T-helper 1 cell treated with Interleukin-12 subunit alpha and Interleukin-12 subunit beta and Interleukin-4 antibody, amounts not matched to agents 30 μg/mL and 1 μg/mL, for 36 hours (primary cell): ENCODE results near the gene TENM4.
"Not testable (repeated sequence)": the region's sequence is repeated elsewhere in the genome, so short reads cannot be mapped to it uniquely, and the experiment has no call there.

ENCODE experiments used
- H3K27ac Mint-ChIP-seq: one replicate; pipeline ENCODE4 v1.8.0; 2021; ENCODE audit warnings: mild to moderate bottlenecking, mixed read lengths
- H3K27me3 Mint-ChIP-seq: one replicate; pipeline ENCODE4 v1.8.0; 2021; ENCODE audit warnings: low read depth, mixed read lengths
- H3K36me3 Mint-ChIP-seq: one replicate; pipeline ENCODE4 v1.8.0; 2021; ENCODE audit warnings: low read depth, mixed read lengths
- H3K4me1 Mint-ChIP-seq: one replicate; pipeline ENCODE4 v1.8.0; 2021; ENCODE audit warnings: low read depth, mixed read lengths
- H3K4me3 Mint-ChIP-seq: one replicate; pipeline ENCODE4 v1.8.0; 2021; ENCODE audit warnings: mild to moderate bottlenecking, moderate library complexity, mixed read lengths
- H3K9me3 Mint-ChIP-seq: one replicate; pipeline ENCODE4 v1.8.0; 2021; ENCODE audit warnings: mixed read lengths

The TENM4 gene

DNA sequence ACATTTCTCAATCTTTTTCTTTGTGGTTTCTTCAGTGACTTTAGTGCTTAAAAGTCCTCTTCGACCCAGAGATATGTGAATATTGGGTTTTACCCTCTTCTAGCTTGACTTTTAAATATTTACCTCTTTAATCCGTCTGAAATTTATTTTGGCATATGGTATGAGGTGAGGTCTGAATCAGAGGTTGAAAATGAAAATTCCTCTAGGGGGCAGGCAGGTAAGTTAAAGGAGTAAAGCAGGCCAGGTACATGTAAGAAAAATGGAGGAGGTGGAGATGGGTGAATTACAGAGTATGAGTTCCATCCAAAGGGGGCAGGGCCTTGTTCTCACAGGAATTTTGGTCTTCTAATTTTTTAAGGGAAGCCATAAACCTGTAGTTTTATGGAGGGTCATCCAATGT lies 602.4 kb downstream of the TENM4 start:
- no peaks in the 10 kb centered on the region for H3K9me3 Mint-ChIP-seq
- H3K4me1 Mint-ChIP-seq: no peaks in the 10 kb centered on the region
- peaks cover 13% of the 10 kb centered on the region for H3K27me3 Mint-ChIP-seq
- H3K4me3 Mint-ChIP-seq: no peak overlapping the region
- H3K36me3 Mint-ChIP-seq: no peaks in the 10 kb centered on the region
- no peak overlapping the region for H3K27ac Mint-ChIP-seq

DNA sequence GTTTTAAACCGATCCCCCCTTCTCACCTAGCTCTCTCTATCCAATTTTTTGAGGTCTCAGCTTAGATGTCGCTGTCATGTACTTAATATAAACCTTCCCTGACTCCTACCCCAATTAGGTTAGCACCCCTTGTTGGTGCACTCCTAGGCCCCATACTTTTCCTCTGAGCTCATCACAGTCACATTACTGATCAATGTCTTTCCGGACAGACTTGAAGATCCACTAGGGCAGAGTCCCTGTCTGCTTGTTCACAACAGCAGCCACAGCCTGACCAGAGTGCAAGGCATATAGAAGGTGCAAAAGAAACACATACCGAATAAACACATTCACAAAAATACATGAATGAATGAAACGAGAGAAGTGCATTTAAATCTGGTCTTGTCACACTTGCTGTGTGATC lies 605.2 kb downstream of the TENM4 start:
- H3K4me3 Mint-ChIP-seq: no peak overlapping the region
- no peak overlapping the region for H3K27ac Mint-ChIP-seq
- H3K4me1 Mint-ChIP-seq: no peaks in the 10 kb centered on the region
- no peaks in the 10 kb centered on the region for H3K9me3 Mint-ChIP-seq
- no peaks in the 10 kb centered on the region for H3K36me3 Mint-ChIP-seq
- H3K27me3 Mint-ChIP-seq: peaks cover 6% of the 10 kb centered on the region

DNA sequence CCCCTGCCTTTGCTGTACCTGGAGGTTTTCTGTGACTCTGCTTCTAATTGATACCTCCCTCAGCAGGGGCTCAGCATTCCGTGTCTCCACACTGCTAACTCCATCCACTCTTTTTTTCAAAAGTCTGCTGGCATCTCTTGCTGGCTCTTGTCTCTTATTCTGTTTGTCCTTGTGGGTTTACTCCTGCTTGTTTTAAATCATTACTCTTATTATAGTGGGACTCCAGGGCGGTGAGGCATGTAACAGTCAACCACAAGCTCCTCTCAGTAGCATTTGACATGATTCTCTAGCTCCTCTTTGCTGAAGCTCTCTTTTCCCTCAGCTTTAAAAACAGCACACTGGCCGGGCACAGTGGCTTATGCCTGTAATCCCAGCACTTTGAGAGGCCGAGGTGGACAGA lies 605.9 kb downstream of the TENM4 start:
- Mint-ChIP-seq H3K27ac (no peak overlapping the region), H3K36me3 (no peaks in the 10 kb centered on the region), H3K4me1 (no peaks in the 10 kb centered on the region), H3K4me3 (no peak overlapping the region), H3K27me3 (peaks cover 6% of the 10 kb centered on the region), H3K9me3 (no peaks in the 10 kb centered on the region)

DNA sequence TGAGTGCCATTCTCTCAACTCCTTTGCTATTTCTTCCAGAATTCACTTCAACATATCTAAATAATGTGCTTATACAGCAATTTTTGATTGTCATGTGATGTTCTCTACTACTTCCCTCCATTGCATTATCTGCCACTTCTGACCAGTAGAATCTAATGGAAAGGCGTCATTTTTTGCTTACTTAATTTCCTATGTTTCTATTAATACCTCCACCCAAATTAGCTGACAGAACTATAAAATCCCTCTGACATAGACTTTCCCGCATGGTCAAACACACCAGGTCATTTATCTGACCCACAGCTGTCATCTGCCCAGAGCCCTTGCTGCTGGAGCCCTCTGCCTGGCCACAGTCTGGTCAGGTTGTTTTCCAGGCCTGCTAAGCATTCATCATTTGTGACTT lies 607.6 kb downstream of the TENM4 start:
- no peaks in the 10 kb centered on the region for H3K36me3 Mint-ChIP-seq
- H3K4me1 Mint-ChIP-seq: no peaks in the 10 kb centered on the region
- peaks cover 6% of the 10 kb centered on the region for H3K27me3 Mint-ChIP-seq
- no peak overlapping the region for H3K27ac Mint-ChIP-seq
- H3K9me3 Mint-ChIP-seq: no peaks in the 10 kb centered on the region
- H3K4me3 Mint-ChIP-seq: no peak overlapping the region

DNA sequence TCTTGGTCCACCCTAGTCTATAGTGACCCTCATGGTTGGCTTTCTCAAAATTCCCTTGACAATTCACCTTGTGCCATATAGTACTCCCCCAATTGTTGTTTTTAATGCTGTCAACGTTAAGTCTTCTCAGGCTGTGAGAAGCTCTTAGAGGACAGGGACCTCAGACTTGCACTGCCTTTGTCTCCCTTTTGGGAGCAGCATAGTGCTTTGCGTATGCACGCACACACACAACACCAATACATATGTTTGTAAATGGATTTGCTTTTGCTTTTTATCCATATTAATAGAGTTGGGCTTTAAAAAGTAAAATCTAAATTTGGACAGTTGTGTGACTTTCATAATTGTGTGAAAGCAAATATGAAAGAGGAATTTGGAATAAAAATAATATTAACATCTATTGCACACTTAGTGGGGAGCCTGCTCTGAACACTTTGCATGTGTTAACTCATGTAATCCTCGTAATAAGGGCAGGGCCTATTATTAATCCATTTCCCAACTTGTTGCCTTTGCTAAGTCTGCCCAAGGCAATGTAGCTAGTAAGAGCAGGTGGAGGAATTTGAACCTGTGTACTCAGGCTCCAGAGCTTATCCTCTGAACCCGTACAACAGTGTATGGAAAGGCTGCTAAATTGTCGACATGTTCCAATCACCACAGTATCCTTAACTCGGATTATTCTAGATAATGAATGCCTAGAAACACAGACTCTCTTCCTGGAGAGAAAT lies 608.4 kb downstream of the TENM4 start:
- Mint-ChIP-seq H3K27me3 (peaks cover 6% of the 10 kb centered on the region), H3K36me3 (no peaks in the 10 kb centered on the region), H3K4me1 (no peaks in the 10 kb centered on the region), H3K27ac (no peak overlapping the region), H3K9me3 (no peaks in the 10 kb centered on the region), H3K4me3 (no peak overlapping the region)

DNA sequence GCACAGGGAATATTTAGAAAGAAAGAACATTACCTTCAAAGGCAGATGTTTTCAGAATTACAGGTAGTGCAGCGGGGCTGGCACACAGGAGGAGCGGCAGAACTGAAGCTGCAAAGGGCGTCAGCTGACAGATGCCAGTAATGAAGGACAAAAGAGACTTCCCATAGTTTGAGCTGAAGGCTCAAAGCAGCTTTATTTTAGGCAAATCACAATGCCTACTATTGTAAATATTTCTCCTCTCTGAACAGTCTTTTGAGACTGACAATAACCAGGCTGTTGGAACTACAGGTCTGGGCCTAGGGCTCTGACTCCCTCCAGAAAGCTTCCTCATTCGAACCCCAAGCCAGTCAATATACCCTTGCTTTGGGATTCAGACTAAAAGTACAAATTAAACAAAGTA lies 609.3 kb downstream of the TENM4 start:
- H3K36me3 Mint-ChIP-seq: no peaks in the 10 kb centered on the region
- H3K4me3 Mint-ChIP-seq: no peak overlapping the region
- no peaks in the 10 kb centered on the region for H3K9me3 Mint-ChIP-seq
- H3K27ac Mint-ChIP-seq: no peak overlapping the region
- H3K27me3 Mint-ChIP-seq: peaks cover 6% of the 10 kb centered on the region
- H3K4me1 Mint-ChIP-seq: no peaks in the 10 kb centered on the region

DNA sequence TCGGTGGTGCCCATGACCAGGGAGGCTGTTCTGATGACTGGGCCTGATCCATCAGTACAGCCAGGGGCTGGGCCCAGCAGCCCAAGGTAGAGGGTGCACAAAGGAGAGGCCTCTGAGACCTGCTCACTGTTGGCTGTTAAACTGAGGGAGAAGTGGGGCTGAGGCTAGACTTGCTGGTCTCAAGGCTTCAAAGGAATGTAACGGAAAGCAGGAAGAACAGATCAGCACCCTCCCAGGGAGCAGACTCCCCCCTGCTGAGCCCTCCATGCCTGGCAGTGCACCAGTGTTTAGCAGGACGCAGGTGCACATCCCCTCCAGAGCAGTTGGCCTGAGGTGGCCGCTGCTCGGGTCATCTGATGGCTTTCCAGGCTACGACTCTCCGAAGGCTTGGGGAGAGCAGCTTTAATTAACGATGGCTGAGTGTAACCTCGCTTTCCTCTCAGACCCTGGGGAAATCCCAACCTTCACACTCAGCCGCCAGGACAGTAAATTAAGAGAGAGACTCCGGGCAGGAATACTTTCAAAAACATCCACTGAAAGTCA lies 610.5 kb downstream of the TENM4 start:
- Mint-ChIP-seq H3K27ac (no peak overlapping the region), H3K27me3 (peaks cover 6% of the 10 kb centered on the region), H3K9me3 (no peaks in the 10 kb centered on the region), H3K4me3 (no peak overlapping the region), H3K36me3 (no peaks in the 10 kb centered on the region), H3K4me1 (no peaks in the 10 kb centered on the region)

DNA sequence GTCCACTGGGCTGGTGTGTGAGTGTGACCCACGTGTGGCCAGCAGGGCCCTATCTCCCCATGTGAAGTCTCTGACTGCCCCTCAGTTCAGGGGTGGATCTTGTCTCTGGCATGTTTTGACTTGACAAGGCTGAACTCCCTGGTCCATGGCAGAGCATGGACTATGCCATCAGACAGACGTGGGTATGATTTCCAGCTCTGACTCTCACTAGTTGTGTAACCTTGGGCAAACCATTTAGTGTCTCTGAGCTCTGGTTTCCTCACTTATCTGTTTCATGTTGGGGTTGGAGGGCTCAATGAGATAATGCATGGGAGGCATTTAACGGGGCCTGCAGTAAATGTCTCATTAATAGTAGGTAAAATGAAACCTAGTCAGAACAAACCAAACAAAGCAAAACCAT lies 611.7 kb downstream of the TENM4 start:
- H3K4me3 Mint-ChIP-seq: no peak overlapping the region
- no peak overlapping the region for H3K27ac Mint-ChIP-seq

DNA sequence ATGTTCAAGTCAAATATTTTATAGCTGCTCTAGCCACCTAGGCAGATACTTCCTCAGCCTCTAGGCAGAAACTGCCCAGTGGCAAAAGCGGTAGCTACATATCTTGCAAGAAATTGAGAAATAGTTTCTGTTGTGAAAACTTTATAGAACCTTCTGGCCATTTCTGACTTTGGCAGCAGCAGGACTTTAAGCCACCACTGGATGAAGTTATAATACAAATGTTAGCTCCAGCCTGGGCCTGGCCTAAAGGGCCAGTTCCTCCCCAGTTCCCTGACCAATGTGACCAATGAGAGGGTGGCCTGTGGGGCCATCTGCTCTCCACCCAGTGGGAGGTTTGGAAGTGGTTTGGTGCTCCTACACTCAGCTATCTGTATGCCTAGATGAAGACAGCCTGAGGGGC lies 612.2 kb downstream of the TENM4 start:
- Mint-ChIP-seq H3K4me1 (no peaks in the 10 kb centered on the region), H3K36me3 (no peaks in the 10 kb centered on the region), H3K9me3 (no peaks in the 10 kb centered on the region), H3K27ac (no peak overlapping the region), H3K4me3 (no peak overlapping the region), H3K27me3 (peaks cover 3% of the 10 kb centered on the region)

More for the DNA sequence above, 611.7 kb downstream of the TENM4 start:
- H3K27me3 Mint-ChIP-seq: peaks cover 6% of the 10 kb centered on the region
- H3K9me3 Mint-ChIP-seq: no peaks in the 10 kb centered on the region
- no peaks in the 10 kb centered on the region for H3K36me3 Mint-ChIP-seq
- H3K4me1 Mint-ChIP-seq: no peaks in the 10 kb centered on the region

DNA sequence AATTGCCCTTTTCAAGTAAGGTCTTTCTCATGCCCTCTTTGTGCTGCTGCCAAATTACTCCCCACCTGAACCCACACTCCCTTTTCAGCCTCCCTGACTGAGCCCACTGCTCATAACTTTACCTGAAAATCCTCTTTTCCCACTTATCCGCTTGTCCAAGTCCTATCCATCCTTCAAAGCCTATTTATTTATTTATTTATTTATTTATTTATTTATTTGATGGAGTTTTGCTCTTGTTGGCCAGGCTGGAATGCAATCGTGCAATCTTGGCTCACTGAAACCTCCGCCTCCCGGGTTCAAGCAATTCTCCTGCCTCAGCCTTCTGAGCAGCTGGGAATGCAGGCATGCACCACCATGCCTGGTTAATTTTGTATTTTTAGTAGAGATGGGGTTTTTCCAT lies 613.5 kb downstream of the TENM4 start:
- H3K27me3 Mint-ChIP-seq, H3K27ac Mint-ChIP-seq, H3K9me3 Mint-ChIP-seq, H3K4me3 Mint-ChIP-seq, H3K4me1 Mint-ChIP-seq, H3K36me3 Mint-ChIP-seq: not testable (repeated sequence)

DNA sequence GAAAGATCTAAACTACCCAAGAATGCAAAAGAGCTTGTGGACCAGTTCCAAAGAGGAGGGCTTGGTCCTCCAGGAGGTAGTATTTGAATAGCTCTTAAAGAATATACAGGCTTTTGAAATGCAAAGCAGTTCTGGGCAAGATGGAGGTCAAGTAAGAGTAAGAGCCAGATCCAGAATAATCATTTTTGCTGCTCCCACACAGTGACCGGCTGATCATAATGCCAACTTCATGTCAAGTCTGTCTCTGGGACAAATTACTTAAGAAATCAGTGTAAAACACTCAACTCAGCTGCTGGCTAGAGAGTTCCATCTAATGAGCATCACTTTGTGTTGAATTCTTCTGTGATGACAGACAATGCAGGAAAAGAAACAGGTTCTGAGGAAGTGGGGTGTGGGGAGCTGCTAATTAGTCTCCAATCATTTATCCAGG lies 615.2 kb downstream of the TENM4 start:
- Mint-ChIP-seq H3K9me3 (no peaks in the 10 kb centered on the region), H3K27me3 (no peaks in the 10 kb centered on the region), H3K4me3 (no peak overlapping the region), H3K36me3 (no peaks in the 10 kb centered on the region), H3K4me1 (no peaks in the 10 kb centered on the region), H3K27ac (no peak overlapping the region)

DNA sequence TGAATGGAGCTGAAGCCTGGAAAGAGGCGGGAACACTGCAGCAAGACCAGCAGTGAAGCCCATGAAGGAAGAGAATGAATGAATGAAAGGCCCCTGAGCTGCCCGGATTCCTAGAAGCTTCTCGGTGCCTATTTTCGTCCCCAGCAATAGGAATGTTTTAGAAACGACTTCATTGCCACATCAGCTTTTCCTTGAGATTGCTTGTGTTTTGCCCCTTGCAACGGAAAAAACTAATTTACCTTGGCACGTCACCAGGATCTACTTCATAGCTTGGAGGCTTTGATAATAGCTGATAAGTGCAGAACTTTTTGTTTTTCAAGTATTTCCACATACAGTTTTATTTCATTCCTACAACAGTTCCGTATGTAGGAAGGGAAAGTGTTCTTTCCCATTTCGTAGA lies 617.2 kb downstream of the TENM4 start:
- Mint-ChIP-seq H3K27ac (no peak overlapping the region), H3K9me3 (no peaks in the 10 kb centered on the region), H3K27me3 (peaks cover 6% of the 10 kb centered on the region), H3K36me3 (no peaks in the 10 kb centered on the region), H3K4me3 (no peak overlapping the region), H3K4me1 (no peaks in the 10 kb centered on the region)

DNA sequence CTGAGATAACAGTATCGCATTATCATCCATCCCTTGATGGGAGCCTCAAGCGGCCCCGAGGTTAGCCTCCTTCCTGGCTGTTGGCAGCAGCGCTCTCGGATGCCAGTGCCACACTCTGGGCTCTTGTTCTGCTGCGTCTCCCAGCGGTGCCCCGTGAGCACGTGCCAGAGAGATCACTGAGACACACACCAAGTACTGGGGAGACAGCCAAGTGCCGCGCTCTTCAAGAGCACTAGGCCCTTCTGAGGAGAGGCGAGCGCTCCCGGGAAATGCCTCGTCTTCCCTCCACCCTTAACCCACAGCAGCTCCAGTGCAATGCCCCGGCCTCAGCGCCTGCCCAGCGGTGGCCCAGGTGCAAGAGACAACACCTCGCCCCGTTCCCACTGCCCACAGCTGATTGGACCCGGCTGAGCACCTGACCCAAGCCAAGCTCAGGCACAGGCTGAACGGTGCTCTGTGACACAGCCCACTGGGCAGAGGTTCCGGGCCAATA lies 617.9 kb downstream of the TENM4 start:
- Mint-ChIP-seq H3K36me3 (no peaks in the 10 kb centered on the region), H3K27ac (no peak overlapping the region), H3K9me3 (no peaks in the 10 kb centered on the region), H3K4me1 (no peaks in the 10 kb centered on the region), H3K27me3 (peaks cover 6% of the 10 kb centered on the region), H3K4me3 (no peak overlapping the region)

DNA sequence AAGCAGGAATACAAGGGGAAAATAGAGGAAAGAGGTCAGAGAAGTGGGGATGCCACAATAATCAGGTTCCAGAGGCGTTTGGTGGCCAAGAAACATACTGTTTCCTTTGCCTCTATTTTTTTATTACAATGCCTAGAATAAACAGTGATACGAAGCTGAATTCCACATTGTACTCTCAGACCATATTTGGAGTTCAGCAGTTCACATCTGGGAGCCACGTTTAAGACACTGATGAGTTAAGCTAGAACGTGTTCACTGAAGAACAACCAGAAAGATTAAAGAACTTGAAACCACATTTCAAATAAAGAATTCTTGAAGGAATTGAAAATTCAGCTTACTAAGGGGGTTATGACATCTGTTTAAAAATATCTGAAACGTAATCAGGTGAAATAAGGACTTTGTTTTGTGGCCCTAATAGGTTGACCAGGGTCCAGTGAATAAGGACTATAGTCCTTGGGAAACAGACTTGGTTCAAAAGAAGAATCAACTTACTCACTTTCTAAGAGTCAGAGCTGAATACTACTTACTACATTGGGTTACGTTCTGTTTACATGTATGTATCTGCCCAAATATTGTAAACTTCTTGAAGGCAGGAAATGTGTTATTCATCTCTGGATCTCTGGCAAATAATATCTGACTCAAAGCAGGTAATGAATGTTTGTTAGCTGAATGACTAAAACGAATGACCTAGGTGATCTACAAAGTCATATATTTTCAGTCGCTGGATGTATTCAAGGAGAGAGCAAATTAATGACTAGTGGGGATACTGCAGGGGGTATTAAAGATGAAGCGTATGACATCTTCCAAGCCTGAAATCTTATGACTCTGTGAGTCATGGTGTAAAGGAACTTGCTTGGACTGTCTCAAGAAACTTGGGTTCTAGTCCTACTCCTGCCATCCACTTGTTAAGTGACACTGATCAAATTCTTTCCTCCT lies 619.2 kb downstream of the TENM4 start:
- Mint-ChIP-seq H3K36me3 (no peaks in the 10 kb centered on the region), H3K27ac (no peak overlapping the region)

DNA sequence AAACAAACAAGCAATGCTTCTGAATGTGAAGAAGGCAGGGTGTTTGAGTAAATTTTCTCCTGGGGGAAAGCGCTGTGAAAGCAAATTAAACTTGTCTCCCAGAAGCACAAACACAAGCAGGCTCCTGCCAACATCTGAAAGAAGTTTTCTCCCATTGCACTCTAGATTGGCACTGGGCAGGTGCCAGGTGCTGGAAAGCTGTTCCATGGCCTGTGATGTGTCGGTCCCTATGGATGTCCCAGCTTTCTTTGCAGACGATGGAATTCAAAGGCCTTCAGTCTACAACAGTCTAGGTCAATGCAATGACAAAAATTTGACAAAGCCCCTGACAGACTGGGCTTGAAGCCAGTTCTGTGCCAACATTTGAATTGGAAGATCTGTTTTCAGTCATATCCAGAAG lies 620.1 kb downstream of the TENM4 start:
- no peaks in the 10 kb centered on the region for H3K9me3 Mint-ChIP-seq

More for the DNA sequence above, 619.2 kb downstream of the TENM4 start:
- Mint-ChIP-seq H3K4me3 (no peak overlapping the region), H3K9me3 (no peaks in the 10 kb centered on the region), H3K27me3 (peaks cover 6% of the 10 kb centered on the region), H3K4me1 (no peaks in the 10 kb centered on the region)

More for the DNA sequence above, 620.1 kb downstream of the TENM4 start:
- Mint-ChIP-seq H3K36me3 (no peaks in the 10 kb centered on the region), H3K4me3 (no peak overlapping the region), H3K27me3 (peaks cover 6% of the 10 kb centered on the region), H3K4me1 (no peaks in the 10 kb centered on the region), H3K27ac (no peak overlapping the region)
